Trophoblast cell (in vitro differentiated cells and primary cell): ENCODE measurements around the gene GFRA1.

Source experiments
- DNase-seq, 2 donors: peaks; one replicate each; pipeline ENCODE4 v3.0.0-alpha.2; 2016
- H2AFZ ChIP-seq: 2 replicates; pipeline ENCODE4 v1.6.1; 2013; ENCODE audit warnings: low read length, moderate library complexity, mild to moderate bottlenecking; ENCODE audit not compliant: insufficient read depth, poor library complexity
- H2AK5ac ChIP-seq: 2 replicates; pipeline ENCODE4 v1.6.1; 2013; ENCODE audit warnings: mild to moderate bottlenecking, low read length
- H2BK120ac ChIP-seq: 2 replicates; pipeline ENCODE4 v1.6.1; 2013; ENCODE audit warnings: low read length, mild to moderate bottlenecking, moderate library complexity; ENCODE audit not compliant: insufficient read depth, poor library complexity
- H2BK12ac ChIP-seq: 2 replicates; pipeline ENCODE4 v1.6.1; 2013; ENCODE audit warnings: mild to moderate bottlenecking, low read length, moderate library complexity
- H2BK5ac ChIP-seq: 2 replicates; pipeline ENCODE4 v1.6.1; 2013; ENCODE audit warnings: low read length, low read depth, moderate library complexity, mild to moderate bottlenecking; ENCODE audit not compliant: poor library complexity
- H3K14ac ChIP-seq: 2 replicates; pipeline ENCODE4 v1.6.1; 2013; ENCODE audit warnings: mild to moderate bottlenecking, low read length
- H3K18ac ChIP-seq: 2 replicates; pipeline ENCODE4 v1.6.1; 2013; ENCODE audit warnings: mild to moderate bottlenecking, low read length
- H3K23ac ChIP-seq: 2 replicates; pipeline ENCODE4 v1.6.1; 2013; ENCODE audit warnings: low read length
- H3K27ac ChIP-seq: 2 replicates; pipeline ENCODE4 v1.5.1; 2013; ENCODE audit warnings: low read depth, mild to moderate bottlenecking, inconsistent platforms, low read length, moderate library complexity
- H3K27me3 ChIP-seq: 2 replicates; pipeline ENCODE4 v1.6.1; 2013; ENCODE audit warnings: inconsistent platforms, mild to moderate bottlenecking, low read length, moderate library complexity; ENCODE audit not compliant: insufficient read depth
- H3K36me3 ChIP-seq, 2 experiments: 1 replicate in 1 of 2; 2 replicates in 1 of 2; pipeline ENCODE4 v1.6.1; 2013; ENCODE audit warnings: low read length in 2 of 2, mild to moderate bottlenecking in 2 of 2, moderate library complexity in 1 of 2; ENCODE audit not compliant: insufficient read depth in 2 of 2, control insufficient read depth in 1 of 2
- H3K4ac ChIP-seq: 2 replicates; pipeline ENCODE4 v1.6.1; 2013; ENCODE audit warnings: low read depth, mild to moderate bottlenecking, low read length, moderate library complexity
- H3K4me1 ChIP-seq, 2 experiments: 1 replicate in 1 of 2; 2 replicates in 1 of 2; pipeline ENCODE4 v1.6.1; 2013; ENCODE audit warnings: low read length in 2 of 2, mild to moderate bottlenecking in 2 of 2, moderate library complexity in 1 of 2; ENCODE audit not compliant: insufficient read depth in 2 of 2, control insufficient read depth in 1 of 2
- H3K4me2 ChIP-seq: 2 replicates; pipeline ENCODE4 v1.6.1; 2013; ENCODE audit warnings: inconsistent platforms, mild to moderate bottlenecking, low read length, moderate library complexity
- H3K4me3 ChIP-seq: 2 replicates; pipeline ENCODE4 v1.5.1; 2013; ENCODE audit warnings: mild to moderate bottlenecking, low read depth, low read length, inconsistent platforms
- H3K79me1 ChIP-seq: one replicate; pipeline ENCODE4 v1.6.1; 2013; ENCODE audit warnings: low read length
- H3K79me2 ChIP-seq: 2 replicates; pipeline ENCODE4 v1.6.1; 2013; ENCODE audit warnings: low read length, mild to moderate bottlenecking; ENCODE audit not compliant: control insufficient read depth, insufficient read depth, poor library complexity
- H3K9ac ChIP-seq: 2 replicates; pipeline ENCODE4 v1.6.1; 2013; ENCODE audit warnings: mild to moderate bottlenecking, low read length
- H3K9me3 ChIP-seq: 2 replicates; pipeline ENCODE4 v1.6.1; 2013; ENCODE audit warnings: low read depth, mild to moderate bottlenecking, control low read depth, inconsistent platforms, low read length; ENCODE audit not compliant: insufficient read depth
- H4K12ac ChIP-seq: 2 replicates; pipeline ENCODE4 v1.6.1; 2013; ENCODE audit warnings: low read depth, mild to moderate bottlenecking, low read length, moderate library complexity
- H4K8ac ChIP-seq: 2 replicates; pipeline ENCODE4 v1.6.1; 2013; ENCODE audit warnings: low read depth, mild to moderate bottlenecking, low read length, moderate library complexity
- H4K91ac ChIP-seq: one replicate; pipeline ENCODE4 v1.6.1; 2013; ENCODE audit warnings: low read depth, mild to moderate bottlenecking, low read length, moderate library complexity
- WGBS: extraction: QIAGEN DNeasy Blood & Tissue Kit; methylation state at CpG from one replicate; pipeline ENCODE4 v1.1.7; 2013; ENCODE audit warnings: missing lambda C conversion rate; ENCODE audit not compliant: insufficient read length, insufficient coverage; ENCODE audit errors: extremely low coverage; 5-methylcytosine and 5-hydroxymethylcytosine counted together

The GFRA1 gene

GRCh38 chr10:116278846-116279245, 5.8 kb upstream of the GFRA1 start:
- Histone ChIP-seq H3K23ac (no peak overlapping the region), H3K14ac (no peak overlapping the region), H3K27me3 (peaks cover 11% of the 10 kb centered on the region), H2AK5ac (no peak overlapping the region), H3K18ac (no peak overlapping the region), H3K9ac (no peak overlapping the region), H2BK5ac (no peak overlapping the region), H2BK12ac (no peak overlapping the region), H3K79me2 (no peaks in the 10 kb centered on the region), H4K8ac (no peak overlapping the region), H4K12ac (no peak overlapping the region), H3K79me1 (peaks cover 2% of the 10 kb centered on the region), H2BK120ac (no peak overlapping the region), H3K4me3 (no peak overlapping the region), H2AFZ (no peak overlapping the region), H3K4me2 (no peak overlapping the region), H3K36me3 (no peaks in the 10 kb centered on the region), H3K4me1 (peaks cover 10% of the 10 kb centered on the region in 2 experiments), H4K91ac (no peak overlapping the region), H3K9me3 (peaks cover 1% of the 10 kb centered on the region), H3K27ac (no peak overlapping the region), H3K4ac (no peak overlapping the region)
- no CpG with 5 or more reads among the region's 6 CpGs for WGBS
- DNase-seq: no peak

- H3K79me2 ChIP-seq: no peaks in the 10 kb centered on the region
- H2BK5ac ChIP-seq: no peak overlapping the region
- H3K4ac ChIP-seq: no peak overlapping the region
- H3K27me3 ChIP-seq: peaks cover 30% of the 10 kb centered on the region
- H4K91ac ChIP-seq: no peak overlapping the region
- no peak overlapping the region for H2AK5ac ChIP-seq
- H3K18ac ChIP-seq: no peak overlapping the region
- peaks cover 7% of the 10 kb centered on the region for H3K9me3 ChIP-seq
- no peaks in the 10 kb centered on the region for H3K36me3 ChIP-seq
- no peak overlapping the region for H3K23ac ChIP-seq
- no peak overlapping the region for H3K4me3 ChIP-seq
- H4K12ac ChIP-seq: no peak overlapping the region
- H3K4me2 ChIP-seq: no peak overlapping the region
- no peak overlapping the region for H2BK120ac ChIP-seq
- no peak overlapping the region for H3K14ac ChIP-seq
- DNase-seq: no peak
- H3K79me1 ChIP-seq: peaks cover 2% of the 10 kb centered on the region
- H4K8ac ChIP-seq: no peak overlapping the region
- no peak overlapping the region for H2AFZ ChIP-seq
- peaks cover 16 to 21% of the 10 kb centered on the region in 2 experiments for H3K4me1 ChIP-seq
- H3K27ac ChIP-seq: no peak overlapping the region
- no CpG with 5 or more reads among the region's 3 CpGs for WGBS
- H2BK12ac ChIP-seq: no peak overlapping the region
- no peak overlapping the region for H3K9ac ChIP-seq
These were observed 4.0 kb upstream of the GFRA1 start for GRCh38 chr10:116276981-116277380.

GRCh38 chr10:116274064-116274904, 1.3 kb upstream of the GFRA1 start:
- Histone ChIP-seq H4K8ac (no peak overlapping the region), H2AFZ (no peak overlapping the region), H4K91ac (no peak overlapping the region), H3K18ac (no peak overlapping the region), H2BK120ac (peak overlapping the region; percentile 24), H3K79me2 (no peaks in the 10 kb centered on the region), H3K27ac (no peak overlapping the region), H4K12ac (no peak overlapping the region), H2AK5ac (no peak overlapping the region), H3K4me2 (peak overlapping the region; percentile 65), H3K9me3 (peaks cover 7% of the 10 kb centered on the region), H2BK5ac (no peak overlapping the region), H3K23ac (no peak overlapping the region), H3K36me3 (no peaks in the 10 kb centered on the region), H3K9ac (no peak overlapping the region), H3K4me3 (peak overlapping the region; percentile 21), H3K79me1 (peaks cover 2% of the 10 kb centered on the region), H3K4me1 (peaks cover 27 to 30% of the 10 kb centered on the region in 2 experiments), H3K27me3 (peaks cover 55% of the 10 kb centered on the region), H3K14ac (no peak overlapping the region), H3K4ac (no peak overlapping the region), H2BK12ac (no peak overlapping the region)
- no CpG with 5 or more reads among the region's 49 CpGs for WGBS
- DNase-seq: no peak

- peaks cover 7% of the 10 kb centered on the region for H3K9me3 ChIP-seq
- H3K4me2 ChIP-seq: peak overlapping the region; percentile 65
- H2BK5ac ChIP-seq: no peak overlapping the region
- no peak overlapping the region for H2BK120ac ChIP-seq
- H3K36me3 ChIP-seq: no peaks in the 10 kb centered on the region
- no peak for DNase-seq
- no peak overlapping the region for H3K18ac ChIP-seq
- H2AK5ac ChIP-seq: no peak overlapping the region
- no peak overlapping the region for H2BK12ac ChIP-seq
- no peak overlapping the region for H3K4ac ChIP-seq
- no peak overlapping the region for H3K14ac ChIP-seq
- WGBS: no CpG with 5 or more reads among the region's 64 CpGs
- peak overlapping the region; percentile 67 for H3K4me3 ChIP-seq
- no peaks in the 10 kb centered on the region for H3K79me2 ChIP-seq
- no peak overlapping the region for H3K23ac ChIP-seq
- H4K91ac ChIP-seq: no peak overlapping the region
- H3K27ac ChIP-seq: no peak overlapping the region
- H2AFZ ChIP-seq: peak overlapping the region; percentile 17
- H4K8ac ChIP-seq: no peak overlapping the region
- H3K4me1 ChIP-seq: peaks cover 24 to 26% of the 10 kb centered on the region in 2 experiments
- peak overlapping the region; percentile 16 for H3K9ac ChIP-seq
- H3K27me3 ChIP-seq: peaks cover 56% of the 10 kb centered on the region
- H4K12ac ChIP-seq: no peak overlapping the region
- H3K79me1 ChIP-seq: no peaks in the 10 kb centered on the region
These were observed 1.2 kb downstream of the GFRA1 start for GRCh38 chr10:116271593-116272439.
